Neutrophil (primary cell): Measurements from ENCODE around the gene ZNF407.

Experiments used
- H3K27ac ChIP-seq: fragments of 200-600 bp; sonication (generic); 2 replicates; pipeline ENCODE4 v1.5.1; 2016; ENCODE audit warnings: mild to moderate bottlenecking, moderate library complexity
- H3K27me3 ChIP-seq: fragments of 200-600 bp; sonication (generic); 2 replicates; pipeline ENCODE4 v1.6.0; 2016; ENCODE audit warnings: mild to moderate bottlenecking
- H3K36me3 ChIP-seq: fragments of 200-600 bp; sonication (generic); 2 replicates; pipeline ENCODE4 v1.5.1; 2017
- H3K4me1 ChIP-seq, 2 experiments: fragments of 200-600 bp in 1 of 2; sonication (generic) in 1 of 2; 1 replicate in 1 of 2; 2 replicates in 1 of 2; pipeline versions ENCODE4 v1.5.1 to v1.6.1; 2013 to 2016; ENCODE audit warnings: low read depth in 1 of 2, low read length in 1 of 2, mild to moderate bottlenecking in 1 of 2, moderate library complexity in 1 of 2; ENCODE audit not compliant: control insufficient read depth in 1 of 2, insufficient read depth in 1 of 2
- H3K4me3 ChIP-seq, 2 experiments: fragments of 200-600 bp in 1 of 2; sonication (generic) in 1 of 2; 1 replicate in 1 of 2; 2 replicates in 1 of 2; pipeline ENCODE4 v1.5.1; 2013 to 2016; ENCODE audit warnings: low read depth in 1 of 2, low read length in 1 of 2, mild to moderate bottlenecking in 1 of 2, moderate library complexity in 1 of 2
- H3K9me3 ChIP-seq: fragments of 200-600 bp; sonication (generic); 2 replicates; pipeline ENCODE4 v1.5.1; 2016
- CTCF ChIP-seq: fragments of 200-600 bp; sonication (generic); IDR thresholded peaks from 2 replicates; pipeline ENCODE4 v1.5.1; 2016; ENCODE audit warnings: antibody characterized with exemption

The ZNF407 gene

DNA sequence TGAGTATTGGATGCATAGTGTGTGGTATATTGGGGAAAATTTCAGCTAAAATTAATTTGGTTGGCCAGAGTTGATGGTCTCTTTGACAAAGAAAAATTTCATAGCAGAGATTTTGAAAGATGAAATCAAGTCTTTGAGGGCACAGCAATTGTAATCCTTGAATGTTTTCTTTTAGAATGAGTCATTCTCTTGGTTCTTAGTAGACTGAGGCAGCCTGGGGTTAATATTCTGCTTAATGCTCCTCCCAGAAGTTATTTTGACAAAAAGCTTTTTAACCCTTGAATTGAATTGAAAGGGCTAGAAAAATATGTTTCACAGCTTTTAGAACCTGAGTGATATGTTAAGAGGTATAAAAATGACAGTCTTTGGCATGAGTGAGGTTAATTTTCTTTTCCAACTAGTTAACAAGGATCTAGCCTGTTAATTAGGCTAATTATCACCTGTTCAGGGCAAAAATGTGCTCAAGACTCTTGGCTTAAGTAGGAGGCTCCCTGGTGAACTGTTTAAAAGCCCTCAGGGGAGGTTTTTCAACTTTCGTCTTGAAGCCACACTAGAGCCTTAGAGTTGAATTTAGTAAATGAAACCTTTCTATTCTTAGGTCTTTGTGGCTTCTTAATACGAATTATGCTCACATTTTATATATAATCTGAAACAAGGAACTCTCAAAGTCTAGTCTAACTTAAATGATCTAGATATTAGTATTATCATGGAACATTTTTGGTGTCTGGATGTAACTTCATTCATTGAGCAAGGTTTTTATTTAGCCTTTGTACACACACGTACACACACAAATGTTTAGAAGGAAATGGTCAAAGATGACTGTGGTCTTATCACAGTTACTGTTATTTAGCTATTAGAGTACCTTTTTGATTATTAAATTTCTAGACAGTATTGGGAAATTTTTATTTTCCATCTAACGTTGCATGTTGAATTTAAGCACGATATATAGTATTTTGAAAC, 272.5 kb downstream of the ZNF407 start:
- no peaks in the 10 kb centered on the region for H3K9me3 ChIP-seq
- no peak overlapping the region for H3K27ac ChIP-seq
- no peaks in the 10 kb centered on the region for H3K4me1 ChIP-seq
- TF ChIP-seq CTCF: no peak
- no peaks in the 10 kb centered on the region for H3K36me3 ChIP-seq
- no peak overlapping the region for H3K4me3 ChIP-seq
- no peaks in the 10 kb centered on the region for H3K27me3 ChIP-seq

- no peaks in the 10 kb centered on the region for H3K36me3 ChIP-seq
- H3K4me3 ChIP-seq: no peak overlapping the region
- no peaks in the 10 kb centered on the region for H3K27me3 ChIP-seq
- TF ChIP-seq CTCF: no peak
- H3K27ac ChIP-seq: no peak overlapping the region
- no peaks in the 10 kb centered on the region for H3K9me3 ChIP-seq
- no peaks in the 10 kb centered on the region for H3K4me1 ChIP-seq
Measured at GRCh38 chr18:74870950-74871349, 273.3 kb downstream of the ZNF407 start.

GRCh38 chr18:74873629-74874028, 276.0 kb downstream of the ZNF407 start:
- Histone ChIP-seq H3K27me3 (no peaks in the 10 kb centered on the region), H3K9me3 (no peaks in the 10 kb centered on the region), H3K36me3 (peaks cover 5% of the 10 kb centered on the region), H3K27ac (no peak overlapping the region), H3K4me1 (no peaks in the 10 kb centered on the region), H3K4me3 (no peak overlapping the region)
- no peak for TF ChIP-seq CTCF

GRCh38 chr18:74874351-74874750, 276.7 kb downstream of the ZNF407 start:
- Histone ChIP-seq H3K9me3 (no peaks in the 10 kb centered on the region), H3K4me1 (no peaks in the 10 kb centered on the region), H3K27ac (no peak overlapping the region), H3K4me3 (no peak overlapping the region), H3K36me3 (peaks cover 5% of the 10 kb centered on the region), H3K27me3 (no peaks in the 10 kb centered on the region)
- no peak for TF ChIP-seq CTCF

DNA sequence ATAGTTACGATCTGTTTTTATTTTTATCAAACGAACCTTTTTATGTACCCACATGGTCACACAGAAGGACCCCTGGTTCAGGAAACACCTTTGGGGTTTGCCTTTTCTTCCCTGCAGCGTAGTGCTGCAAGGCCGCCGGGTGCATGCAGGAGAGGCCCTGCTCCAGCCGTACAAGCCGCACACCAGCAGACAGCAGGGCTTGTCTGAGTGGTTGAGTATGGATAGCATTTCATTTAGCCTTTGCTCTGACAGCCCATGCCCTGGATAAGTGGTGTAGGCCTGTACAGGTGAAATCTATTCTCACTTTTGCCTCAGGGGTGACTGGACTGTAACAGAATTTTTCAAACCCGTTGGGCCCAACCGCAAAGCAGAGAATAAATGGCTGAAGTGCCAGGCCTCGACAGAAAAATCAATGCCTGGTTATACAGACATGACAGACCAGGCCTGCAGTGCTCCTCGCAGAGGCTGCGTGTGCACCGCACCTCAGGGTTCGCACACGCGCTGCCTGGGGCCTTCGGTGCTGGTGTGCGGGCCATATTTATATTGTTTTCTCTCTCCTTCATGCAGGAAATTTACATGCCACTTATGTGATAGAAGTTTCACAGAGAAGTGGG, 279.1 kb downstream of the ZNF407 start:
- H3K27me3 ChIP-seq: no peaks in the 10 kb centered on the region
- H3K4me3 ChIP-seq: no peak overlapping the region
- no peak overlapping the region for H3K27ac ChIP-seq
- no peaks in the 10 kb centered on the region for H3K4me1 ChIP-seq
- no peak for TF ChIP-seq CTCF
- H3K36me3 ChIP-seq: peaks cover 18% of the 10 kb centered on the region
- H3K9me3 ChIP-seq: no peaks in the 10 kb centered on the region
